Colonic mucosa (tissue), 4 donors: ENCODE results near the gene PDZK1IP1. TPM values are rescaled to one million over a fixed set of nuclear protein-coding genes. Genes with fewer than 3 reads are reported as not detected.
A peak's percentile ranks its signal among the peaks of the same experiment; 100 is the strongest.

Source experiments
- DNase-seq: peaks from one replicate; pipeline ENCODE4 v3.0.0-alpha.2; 2020
- H3K27ac ChIP-seq: fragments of 200-600 bp; one replicate; pipeline ENCODE4 v1.8.0; 2021
- H3K27me3 ChIP-seq: fragments of 200-600 bp; one replicate; pipeline ENCODE4 v1.8.0; 2021
- H3K36me3 ChIP-seq: fragments of 200-600 bp; one replicate; pipeline ENCODE4 v1.8.0; 2021
- H3K4me1 ChIP-seq: fragments of 200-600 bp; one replicate; pipeline ENCODE4 v1.8.0; 2021; ENCODE audit warnings: mild to moderate bottlenecking
- H3K4me3 ChIP-seq: fragments of 200-600 bp; one replicate; pipeline ENCODE4 v1.8.0; 2021
- H3K9ac ChIP-seq, 2 donors: one replicate each; pipeline ENCODE4 v1.7.0; 2013; ENCODE audit warnings: control low read depth in 2 of 2, low read depth in 2 of 2, low read length in 2 of 2
- H3K9me3 ChIP-seq: fragments of 200-600 bp; one replicate; pipeline ENCODE4 v1.8.0; 2021
- intact Hi-C: fragments of 100-400 bp; cut with DNase I; formaldehyde crosslinking; loops from one replicate; pipeline ENCODE4 v1.14.1; 2022
- total RNA-seq, 2 donors: library from RNA; stranded (reverse); fragmentation: NEBNext Ultra II Directional in 1 of 2; extraction: Animal tissue kit (Norgen Biotek cat#: 25700) in 1 of 2; gene quantifications; one replicate each; pipeline ENCODE4 v1.2.1, GENCODE V29; 2021
- TF ChIP-seq, protein P1 (sequence below): fragments of 200-600 bp; IDR thresholded peaks from one replicate; pipeline ENCODE4 v1.8.0; 2022; ENCODE audit warnings: antibody characterized with exemption, mild to moderate bottlenecking
- donor health status: healthy.
- donor health status: DM: no; HTN: no; CAD: no.
- donor health status: DM: no; HTN: no; CAD: no.

Gene PDZK1IP1
- total RNA-seq, 2 donors from 2014 or later, result 40.6 to 85.2 TPM

DNA sequence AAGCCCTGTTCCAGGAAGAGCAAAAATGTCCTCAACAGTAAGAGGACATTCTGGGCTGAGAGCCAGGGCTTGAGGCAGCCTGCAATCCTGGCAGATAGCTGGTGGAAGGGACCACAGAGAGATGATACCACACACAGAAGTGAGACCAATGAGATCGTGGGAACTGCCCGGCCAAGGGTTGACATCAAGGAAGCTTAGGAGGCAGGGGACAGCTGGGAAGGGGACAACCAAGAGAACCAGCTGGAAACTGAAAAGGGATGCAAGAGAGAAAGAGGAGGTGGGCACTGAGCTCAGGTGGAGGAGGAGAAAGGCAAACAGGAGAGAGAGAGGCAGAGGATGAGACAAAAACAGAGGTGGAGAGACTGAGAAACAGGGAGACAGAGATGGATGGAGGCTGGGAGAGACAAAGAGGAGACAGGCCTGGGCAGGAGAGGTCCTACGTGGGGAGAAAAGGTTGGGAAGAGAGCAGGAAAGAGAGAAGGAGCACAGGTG, 9.2 kb downstream of the PDZK1IP1 start:
- Histone ChIP-seq H3K4me3 (no peak overlapping the region), H3K36me3 (no peaks in the 10 kb centered on the region), H3K4me1 (no peaks in the 10 kb centered on the region), H3K9me3 (no peaks in the 10 kb centered on the region), H3K9ac (peak overlapping the region in 1 of 2 donors; percentile 51), H3K27ac (peak overlapping the region; percentile 78), H3K27me3 (no peaks in the 10 kb centered on the region)
- TF ChIP-seq, protein P1, sequence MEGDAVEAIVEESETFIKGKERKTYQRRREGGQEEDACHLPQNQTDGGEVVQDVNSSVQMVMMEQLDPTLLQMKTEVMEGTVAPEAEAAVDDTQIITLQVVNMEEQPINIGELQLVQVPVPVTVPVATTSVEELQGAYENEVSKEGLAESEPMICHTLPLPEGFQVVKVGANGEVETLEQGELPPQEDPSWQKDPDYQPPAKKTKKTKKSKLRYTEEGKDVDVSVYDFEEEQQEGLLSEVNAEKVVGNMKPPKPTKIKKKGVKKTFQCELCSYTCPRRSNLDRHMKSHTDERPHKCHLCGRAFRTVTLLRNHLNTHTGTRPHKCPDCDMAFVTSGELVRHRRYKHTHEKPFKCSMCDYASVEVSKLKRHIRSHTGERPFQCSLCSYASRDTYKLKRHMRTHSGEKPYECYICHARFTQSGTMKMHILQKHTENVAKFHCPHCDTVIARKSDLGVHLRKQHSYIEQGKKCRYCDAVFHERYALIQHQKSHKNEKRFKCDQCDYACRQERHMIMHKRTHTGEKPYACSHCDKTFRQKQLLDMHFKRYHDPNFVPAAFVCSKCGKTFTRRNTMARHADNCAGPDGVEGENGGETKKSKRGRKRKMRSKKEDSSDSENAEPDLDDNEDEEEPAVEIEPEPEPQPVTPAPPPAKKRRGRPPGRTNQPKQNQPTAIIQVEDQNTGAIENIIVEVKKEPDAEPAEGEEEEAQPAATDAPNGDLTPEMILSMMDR, result no peak
- intact Hi-C loops, result loop anchor here (10.0 kb wide), 1 partner anchor 244 kb away; no protein-coding TSS in a partner anchor
- no peak for DNase-seq

DNA sequence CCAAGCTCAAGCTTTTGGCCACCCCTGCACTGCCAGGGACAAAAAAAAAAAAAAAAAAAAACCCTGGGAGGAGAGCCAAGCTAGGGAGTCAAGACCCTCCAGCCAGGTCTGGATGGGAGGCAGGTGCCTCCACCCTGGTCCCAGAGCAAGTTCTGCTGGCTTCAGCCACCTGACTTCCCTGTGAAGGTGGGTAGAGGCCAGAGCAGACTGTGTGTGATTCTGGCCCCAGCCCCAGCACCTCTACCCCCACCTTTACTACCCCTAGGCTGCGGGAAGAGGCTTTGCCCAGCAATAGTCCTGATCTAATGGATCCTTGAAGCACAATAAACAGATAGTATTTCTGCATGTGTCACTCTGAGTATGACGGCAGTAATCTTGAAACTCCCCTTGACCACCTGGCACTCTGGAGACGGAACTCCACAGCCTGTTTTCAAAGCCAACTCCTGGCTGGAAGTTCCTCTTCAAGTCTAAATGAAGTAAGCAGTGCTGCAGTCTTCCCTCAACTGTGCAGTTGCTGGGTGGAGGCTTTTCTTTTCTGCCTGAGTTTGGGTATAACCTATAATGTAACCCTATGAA, 9.8 kb downstream of the PDZK1IP1 start:
- TF ChIP-seq, protein P1, result no peak
- H3K36me3 ChIP-seq, result no peaks in the 10 kb centered on the region
- H3K4me1 ChIP-seq, result no peaks in the 10 kb centered on the region
- H3K27ac ChIP-seq, result peak overlapping the region; percentile 78
- H3K4me3 ChIP-seq, result peak overlapping the region; percentile 28
- H3K9me3 ChIP-seq, result no peaks in the 10 kb centered on the region
- no peak for DNase-seq
- no peaks in the 10 kb centered on the region for H3K27me3 ChIP-seq
- peak overlapping the region in 1 of 2 donors; percentile 84 for H3K9ac ChIP-seq
- intact Hi-C loops, result loop anchor here (2.0 to 10.0 kb wide), 2 partner anchors 83 to 245 kb away; no protein-coding TSS in a partner anchor

DNA sequence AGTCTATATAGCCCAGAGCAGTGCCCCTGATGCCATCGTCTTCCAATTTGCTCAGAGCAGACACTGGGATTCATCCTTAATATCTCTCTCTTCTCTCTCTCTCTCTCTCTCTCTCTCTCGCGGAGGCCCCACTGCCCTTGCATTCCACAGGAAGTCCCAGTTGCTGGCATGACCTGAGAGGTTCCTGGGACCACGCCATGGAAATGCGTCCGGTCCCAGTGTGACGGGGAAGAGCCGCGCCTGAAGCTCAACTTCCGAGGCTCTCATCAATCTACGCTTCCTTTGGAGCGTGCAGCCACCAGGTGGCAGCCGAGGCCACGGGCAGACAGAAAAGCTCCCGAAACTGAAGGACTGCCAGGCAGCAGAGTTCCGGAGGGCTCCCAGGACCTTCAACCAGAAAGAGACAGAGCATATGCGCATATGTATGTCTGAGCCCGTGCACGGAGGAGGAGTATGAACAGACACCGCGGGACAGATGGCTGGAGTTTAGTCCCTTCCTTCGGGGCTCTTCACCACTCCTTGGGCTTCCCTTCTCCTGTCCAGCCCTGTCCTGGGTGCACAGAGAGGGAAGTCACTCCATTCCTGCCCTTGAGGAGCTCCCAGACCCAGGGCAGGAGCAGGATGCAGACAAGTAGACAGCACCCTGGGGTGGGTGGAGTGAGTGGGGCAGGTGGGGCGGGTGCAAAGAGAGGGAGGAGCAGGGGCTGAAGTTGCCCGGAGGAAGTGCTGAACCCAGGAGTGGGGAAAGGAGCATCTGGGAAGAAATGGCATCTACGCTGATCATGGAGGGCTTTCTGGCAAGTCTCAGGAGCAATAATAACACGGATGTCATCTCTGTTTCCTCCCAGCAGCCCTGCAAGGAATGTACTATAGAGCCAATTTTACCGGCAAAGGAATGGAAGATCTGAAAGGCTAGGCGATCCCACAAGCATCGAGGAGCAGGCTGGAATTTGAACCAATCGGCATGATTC, 10.5 kb downstream of the PDZK1IP1 start:
- Histone ChIP-seq H3K27me3 (no peaks in the 10 kb centered on the region), H3K9ac (peak overlapping the region; percentile 19 to 84), H3K36me3 (no peaks in the 10 kb centered on the region), H3K4me1 (no peaks in the 10 kb centered on the region), H3K9me3 (no peaks in the 10 kb centered on the region), H3K27ac (peak overlapping the region; percentile 78), H3K4me3 (peak overlapping the region; percentile 28)
- intact Hi-C loops, result loop anchor here (2.0 kb wide), 1 partner anchor 83 kb away; no protein-coding TSS in a partner anchor
- DNase-seq, result peak; percentile 92
- TF ChIP-seq, protein P1, result peak; percentile 77

DNA sequence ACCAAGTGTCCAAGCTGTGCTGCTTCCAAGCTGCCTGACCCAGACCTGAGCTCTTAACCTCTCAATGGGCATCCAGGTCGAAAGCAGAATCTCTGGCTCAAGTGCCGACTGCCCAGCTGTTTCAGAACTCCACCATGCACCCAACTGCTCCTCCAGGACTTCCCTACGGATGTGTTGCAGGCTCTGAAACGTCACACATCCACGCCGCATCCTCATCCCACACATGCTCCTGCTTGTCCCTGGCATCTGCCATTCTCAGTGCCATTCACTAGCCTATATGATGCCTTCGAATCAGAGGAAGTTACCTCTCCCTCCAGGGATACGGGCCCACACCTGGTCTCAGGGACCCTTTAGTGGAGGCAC, 11.2 kb downstream of the PDZK1IP1 start:
- TF ChIP-seq, protein P1, result no peak
- no peaks in the 10 kb centered on the region for H3K9me3 ChIP-seq
- no peak overlapping the region for H3K9ac ChIP-seq
- no peak for DNase-seq
- H3K4me3 ChIP-seq, result no peak overlapping the region
- no peaks in the 10 kb centered on the region for H3K36me3 ChIP-seq
- H3K27me3 ChIP-seq, result no peaks in the 10 kb centered on the region
- H3K4me1 ChIP-seq, result no peaks in the 10 kb centered on the region
- H3K27ac ChIP-seq, result no peak overlapping the region
- intact Hi-C loops, result loop anchor here (2.0 kb wide), 1 partner anchor 84 kb away; no protein-coding TSS in a partner anchor

DNA sequence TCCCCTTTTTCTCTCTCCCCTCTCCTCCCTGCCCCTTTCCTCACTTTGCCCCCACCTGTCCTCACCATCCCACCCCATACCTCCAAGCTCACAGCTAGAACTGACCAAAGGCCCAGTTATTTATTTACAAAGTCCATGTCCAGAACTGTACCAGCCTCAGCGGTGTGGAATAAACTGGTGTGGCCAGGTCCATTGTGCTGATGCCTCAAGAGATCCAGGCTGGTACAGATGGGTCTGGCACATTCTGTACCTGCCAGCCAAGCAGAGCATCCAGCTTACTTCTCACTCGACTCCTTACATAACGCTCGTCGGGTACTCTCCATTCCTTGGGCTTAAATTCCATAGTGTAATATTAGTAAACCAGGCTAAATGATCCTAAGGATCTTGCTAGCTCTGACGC, 11.8 kb downstream of the PDZK1IP1 start:
- Histone ChIP-seq H3K27ac (no peak overlapping the region), H3K4me3 (no peak overlapping the region), H3K9me3 (no peaks in the 10 kb centered on the region), H3K4me1 (no peaks in the 10 kb centered on the region), H3K36me3 (no peaks in the 10 kb centered on the region), H3K9ac (peak overlapping the region in 1 of 2 donors; percentile 12), H3K27me3 (no peaks in the 10 kb centered on the region)
- DNase-seq, result no peak
- intact Hi-C loops, result loop anchor here (2.0 kb wide), 1 partner anchor 85 kb away; no protein-coding TSS in a partner anchor
- TF ChIP-seq, protein P1, result no peak
